IMR-90 (cell line): ENCODE data around the gene LHPP. TPM values are rescaled to one million over a fixed set of nuclear protein-coding genes. Genes with fewer than 3 reads are reported as not detected.

Experiments
- ATAC-seq: fragments of 200-7000 bp; cut with Tn5 transposase; 2 replicates; pipeline ENCODE4 v1.9.1; 2020; ENCODE audit warnings: low read depth, mild to moderate bottlenecking, moderate library complexity
- BruUV-seq: library from RNA; stranded (reverse); fragments of 400-500 nt; replicated peaks from 2 replicates; lab custom pipeline; 2021; lab: Mats Ljungman, UMichigan
- CTCF ChIA-PET: fragments of 300-600 bp; formaldehyde crosslinking; extraction: SDS; loops from one replicate; lab custom pipeline; 2021; ENCODE audit warnings: antibody characterized with exemption; lab: Yijun Ruan, JAX
- POLR2A ChIA-PET: fragments of 300-600 bp; sonication (Branson Sonifier 250); formaldehyde crosslinking; loops from one replicate; lab custom pipeline; 2022; ENCODE audit warnings: antibody characterized with exemption; ENCODE audit not compliant: unreplicated experiment; lab: Charles Lee
- DNase-seq: peaks from one replicate; pipeline ENCODE4 v3.0.0; 2013
- H2AFZ ChIP-seq: replicated peaks from 2 replicates; pipeline ENCODE3; 2013; ENCODE audit warnings: low read length, mild to moderate bottlenecking; ENCODE audit not compliant: poor library complexity
- H2AK5ac ChIP-seq: 2 replicates; pipeline ENCODE4 v1.6.1; 2013; ENCODE audit warnings: low read depth, low read length, inconsistent platforms
- H2AK9ac ChIP-seq: replicated peaks from 2 replicates; pipeline ENCODE3; 2013; ENCODE audit warnings: mild to moderate bottlenecking, low read depth, low read length, moderate library complexity; ENCODE audit not compliant: poor library complexity
- H2BK120ac ChIP-seq: 2 replicates; pipeline ENCODE4 v1.6.1; 2013; ENCODE audit warnings: low read depth, low read length, inconsistent platforms
- H2BK15ac ChIP-seq: 3 replicates; pipeline ENCODE4 v1.6.1; 2013; ENCODE audit warnings: low read depth, low read length, inconsistent platforms
- H2BK20ac ChIP-seq: 2 replicates; pipeline ENCODE4 v1.6.1; 2013; ENCODE audit warnings: low read depth, mild to moderate bottlenecking, inconsistent platforms, low read length, moderate library complexity
- H2BK5ac ChIP-seq: 2 replicates; pipeline ENCODE4 v1.6.1; 2013; ENCODE audit warnings: mild to moderate bottlenecking, low read depth, low read length, inconsistent platforms; ENCODE audit not compliant: poor library complexity, severe bottlenecking
- H3K14ac ChIP-seq: replicated peaks from 2 replicates; pipeline ENCODE4 v1.6.1; 2013; ENCODE audit warnings: low read depth, low read length, inconsistent platforms
- H3K18ac ChIP-seq: 2 replicates; pipeline ENCODE4 v1.6.1; 2013; ENCODE audit warnings: low read depth, low read length, control low read depth
- H3K23ac ChIP-seq: 2 replicates; pipeline ENCODE4 v1.6.1; 2013; ENCODE audit warnings: low read depth, low read length, inconsistent platforms
- H3K27ac ChIP-seq: 2 replicates; pipeline ENCODE4 v1.5.1; 2013; ENCODE audit warnings: mild to moderate bottlenecking, control low read depth, low read length; ENCODE audit not compliant: insufficient read depth
- H3K27me3 ChIP-seq: 2 replicates; pipeline ENCODE4 v1.6.1; 2013; ENCODE audit warnings: low read length; ENCODE audit not compliant: control insufficient read depth, insufficient read depth
- H3K36me3 ChIP-seq: 2 replicates; pipeline ENCODE4 v1.6.1; 2013; ENCODE audit warnings: low read length, mixed read lengths; ENCODE audit not compliant: control insufficient read depth, insufficient read depth
- H3K4ac ChIP-seq: 2 replicates; pipeline ENCODE4 v1.6.1; 2013; ENCODE audit warnings: low read depth, low read length, inconsistent platforms
- H3K4me1 ChIP-seq: 2 replicates; pipeline ENCODE4 v1.6.1; 2013; ENCODE audit warnings: low read length, mixed read lengths; ENCODE audit not compliant: control insufficient read depth, insufficient read depth
- H3K4me2 ChIP-seq: 2 replicates; pipeline ENCODE4 v1.6.1; 2013; ENCODE audit warnings: low read depth, mild to moderate bottlenecking, control low read depth, low read length, moderate library complexity
- H3K4me3 ChIP-seq: 2 replicates; pipeline ENCODE4 v1.5.1; 2013; ENCODE audit warnings: low read depth, mild to moderate bottlenecking, control low read depth, low read length, moderate library complexity; ENCODE audit not compliant: insufficient read depth
- H3K56ac ChIP-seq: 2 replicates; pipeline ENCODE4 v1.6.1; 2013; ENCODE audit warnings: low read length, inconsistent platforms; ENCODE audit not compliant: insufficient read depth; ENCODE audit errors: extremely low read depth
- H3K79me1 ChIP-seq, 2 experiments: 2 replicates each; pipeline ENCODE4 v1.6.1; 2013; ENCODE audit warnings: low read length in 2 of 2, inconsistent platforms in 1 of 2, low read depth in 1 of 2
- H3K9ac ChIP-seq: 2 replicates; pipeline ENCODE4 v1.6.1; 2013; ENCODE audit warnings: low read depth, low read length, control low read depth
- H3K9me1 ChIP-seq: 2 replicates; pipeline ENCODE4 v1.6.1; 2013; ENCODE audit warnings: low read length, inconsistent platforms; ENCODE audit not compliant: insufficient read depth
- H3K9me3 ChIP-seq: 2 replicates; pipeline ENCODE4 v1.6.1; 2013; ENCODE audit warnings: low read length; ENCODE audit not compliant: control insufficient read depth, insufficient read depth
- H4K20me1 ChIP-seq: 2 replicates; pipeline ENCODE4 v1.6.1; 2013; ENCODE audit warnings: low read length, inconsistent platforms; ENCODE audit not compliant: insufficient read depth
- H4K5ac ChIP-seq: 2 replicates; pipeline ENCODE4 v1.6.1; 2013; ENCODE audit warnings: mild to moderate bottlenecking, low read depth, low read length, control low read depth
- H4K8ac ChIP-seq, 2 experiments: 2 replicates each; pipeline ENCODE4 v1.6.1; 2013; ENCODE audit warnings: low read depth in 2 of 2, low read length in 2 of 2, control low read depth in 1 of 2, inconsistent platforms in 1 of 2
- H4K91ac ChIP-seq: 2 replicates; pipeline ENCODE4 v1.6.1; 2013; ENCODE audit warnings: low read depth, low read length, inconsistent platforms; ENCODE audit not compliant: insufficient read depth
- BHLHE40 ChIP-seq: fragments of 150-350 bp; IDR thresholded peaks from 2 replicates; pipeline ENCODE4 v1.6.1; 2016; ENCODE audit warnings: mild to moderate bottlenecking, low read depth, low read length
- CHD1 ChIP-seq: IDR thresholded peaks from 2 replicates; pipeline ENCODE4 v1.6.1; 2012; ENCODE audit warnings: low read depth, low read length, improper control_type of control experiment
- FOS ChIP-seq: fragments of 150-350 bp; IDR thresholded peaks from 2 replicates; pipeline ENCODE4 v1.6.1; 2016; ENCODE audit warnings: low read depth, low read length
- NFE2L2 ChIP-seq: fragments of 150-350 bp; IDR thresholded peaks from 2 replicates; pipeline ENCODE4 v1.6.1; 2016; ENCODE audit warnings: low read depth, mild to moderate bottlenecking, low read length
- POLR2A ChIP-seq: IDR thresholded peaks from 2 replicates; pipeline ENCODE4 v1.6.1; 2012; ENCODE audit warnings: mild to moderate bottlenecking, low read depth, low read length
- RCOR1 ChIP-seq: IDR thresholded peaks from 2 replicates; pipeline ENCODE4 v1.6.1; 2012; ENCODE audit warnings: mild to moderate bottlenecking, low read length, improper control_type of control experiment; ENCODE audit not compliant: insufficient replicate concordance
- SMC3 ChIP-seq: fragments of 150-350 bp; IDR thresholded peaks from 2 replicates; pipeline ENCODE4 v1.6.1; 2016; ENCODE audit warnings: low read depth, mild to moderate bottlenecking, antibody characterized with exemption, low read length, moderate library complexity
- WGBS, 2 experiments: methylation state at CpG; one replicate each; pipeline versions ENCODE4 v1.1.5 to v1.1.7; 2013; ENCODE audit warnings: missing lambda C conversion rate in 2 of 2; ENCODE audit not compliant: insufficient read length in 1 of 2; ENCODE audit errors: extremely low coverage in 2 of 2; 5-methylcytosine and 5-hydroxymethylcytosine counted together
- dilution Hi-C: fragments of 300-500 bp; cut with HindIII; formaldehyde crosslinking; loops from one replicate; pipeline ENCODE4 v1.14.3; 2018; ENCODE audit warnings: low sequenced_read_pairs; ENCODE audit not compliant: unreplicated experiment
- in situ Hi-C: fragments of 300-500 bp; cut with MboI; formaldehyde crosslinking; loops from 3 replicates; pipeline ENCODE4 v1.14.3; 2019; ENCODE audit warnings: low sequenced_read_pairs, inconsistent platforms, mixed read lengths
- intact Hi-C: fragments of 100-400 bp; cut with micrococcal nuclease; formaldehyde crosslinking; loops from 2 replicates; pipeline ENCODE4 v1.10.0; 2022
- polyA plus RNA-seq, 3 experiments: library from polyadenylated mRNA; depleted of rRNA; stranded (reverse); fragments of >200 nt; gene quantifications; 2 replicates each; pipeline ENCODE4 v1.2.3, GENCODE V29; 2012; ENCODE audit warnings: low replicate concordance in 1 of 3
- total RNA-seq: library from RNA; depleted of rRNA; stranded (reverse); fragments of >200 nt; gene quantifications from 2 replicates; pipeline ENCODE4 v1.2.3, GENCODE V29; 2012

LHPP gene
- total and polyA plus RNA-seq, 2 of the 4 experiments (the other 2 are of a cell fraction) = 2.7 to 8.3 TPM

- intact Hi-C loops (loop anchor here (10.0 kb wide), 1 partner anchor 1879 kb away; no protein-coding TSS in a partner anchor), dilution Hi-C loops (no loop called here), in situ Hi-C loops (no loop called here)
- H3K4ac ChIP-seq = no peak overlapping the region
- no peak overlapping the region for H2BK120ac ChIP-seq
- DNase-seq (no peak), ATAC-seq (no peak)
- H3K56ac ChIP-seq = no peak overlapping the region
- no peaks in the 10 kb centered on the region for H3K9me1 ChIP-seq
- no peak overlapping the region for H2BK5ac ChIP-seq
- no peaks in the 10 kb centered on the region for H4K20me1 ChIP-seq
- TF ChIP-seq BHLHE40 (no peak), RCOR1 (no peak), SMC3 (no peak), CHD1 (no peak), FOS (no peak), NFE2L2 (no peak), POLR2A (no peak)
- no peak overlapping the region for H2BK20ac ChIP-seq
- no peak overlapping the region for H3K9ac ChIP-seq
- no peak overlapping the region for H2AFZ ChIP-seq
- no CpG with 5 or more reads among the region's 9 CpGs for WGBS, 2 experiments
- H3K4me3 ChIP-seq = no peak overlapping the region
- H4K8ac ChIP-seq = no peak overlapping the region
- no peak overlapping the region for H4K5ac ChIP-seq
- H4K91ac ChIP-seq = no peak overlapping the region
- no peak overlapping the region for H3K14ac ChIP-seq
- no peak overlapping the region for H2AK5ac ChIP-seq
- no peak overlapping the region for H2AK9ac ChIP-seq
- H3K36me3 ChIP-seq = no peaks in the 10 kb centered on the region
- BruUV-seq = no TSS peak
- ChIA-PET CTCF (no interaction called here), POLR2A (no interaction called here)
- H3K79me1 ChIP-seq = no peaks in the 10 kb centered on the region
- H3K23ac ChIP-seq = no peak overlapping the region
- H2BK15ac ChIP-seq = no peak overlapping the region
- no peak overlapping the region for H3K18ac ChIP-seq
- no peaks in the 10 kb centered on the region; the same call in 1 of the 2 replicates for H3K4me1 ChIP-seq
- no peak overlapping the region for H3K4me2 ChIP-seq
- no peaks in the 10 kb centered on the region for H3K9me3 ChIP-seq
- no peak overlapping the region for H3K27ac ChIP-seq
- H3K27me3 ChIP-seq = peaks cover 2% of the 10 kb centered on the region; the same call in 1 of the 2 replicates
Observed at GRCh38 chr10:124516181-124516580, 54.6 kb downstream of the LHPP start.
